HepG2 (cell line): ENCODE measurements around the gene NUDT2. TPM values are rescaled to one million over a fixed set of nuclear protein-coding genes. Genes with fewer than 3 reads are reported as not detected.

Experiments
- ASH2L ChIP-seq: fragments of 300-600, 200-600 bp; sonication (generic); IDR thresholded peaks from 2 replicates; pipeline ENCODE4 v1.7.0; 2017; ENCODE audit warnings: low read depth, mild to moderate bottlenecking, moderate library complexity, mixed read lengths, low read length; ENCODE audit not compliant: insufficient read length
- CTCF ChIP-seq: sonication (generic); formaldehyde crosslinking; IDR thresholded peaks from 2 replicates; pipeline ENCODE4 v1.5.0; 2020; ENCODE audit warnings: mild to moderate bottlenecking, missing genetic modification reagents, moderate library complexity
- FUBP1 ChIP-seq: sonication (generic); formaldehyde crosslinking; IDR thresholded peaks from 2 replicates; pipeline ENCODE4 v1.5.1; 2020; ENCODE audit warnings: missing genetic modification reagents, mild to moderate bottlenecking, borderline replicate concordance
- RBM22 ChIP-seq: fragments of 200-400 bp; formaldehyde crosslinking; optimal IDR thresholded peaks from 2 replicates; pipeline ENCODE3; 2017; ENCODE audit warnings: mild to moderate bottlenecking, low read length, moderate library complexity
- ZNF276 ChIP-seq: sonication (generic); formaldehyde crosslinking; IDR thresholded peaks from 2 replicates; pipeline ENCODE4 v1.4.0; 2020; ENCODE audit warnings: mild to moderate bottlenecking, low read depth, missing genetic modification reagents
- ZNF382 ChIP-seq: sonication (generic); formaldehyde crosslinking; IDR thresholded peaks from 2 replicates; pipeline ENCODE4 v1.5.0; 2020; ENCODE audit warnings: missing genetic modification reagents, mild to moderate bottlenecking, borderline replicate concordance
- ZNF430 ChIP-seq: sonication (generic); formaldehyde crosslinking; IDR thresholded peaks from 2 replicates; pipeline ENCODE4 v1.9.0; 2021; ENCODE audit warnings: mild to moderate bottlenecking, missing genetic modification reagents
- ZNF652 ChIP-seq: IDR thresholded peaks from 2 replicates; pipeline ENCODE4 v1.6.1; 2016; ENCODE audit warnings: low read depth, borderline replicate concordance
- polyA plus RNA-seq, 8 experiments: library from polyadenylated mRNA; depleted of rRNA in 3 of 8; stranded (reverse) in 7 of 8; unstranded in 1 of 8; fragments of >200 nt; fragmentation: Illumina TruSeq in 4 of 8; extraction: Trizol in 4 of 8; gene quantifications; 2 replicates each; pipeline versions ENCODE4 v1.2.1 to v1.2.3, GENCODE V29; 2011 to 2016; ENCODE audit warnings: low read depth in 4 of 8, missing spikeins in 1 of 8, mixed read lengths in 1 of 8; ENCODE audit not compliant: insufficient read depth in 1 of 8
- total RNA-seq, 5 experiments: library from RNA; depleted of rRNA; stranded (reverse); fragments of >200 nt; fragmentation: Illumina TruSeq; extraction: Trizol; gene quantifications; 2 replicates each; pipeline ENCODE4 v1.2.3, GENCODE V29; 2016; ENCODE audit warnings: low read depth in 1 of 5
- TF ChIP-seq, protein P1 (sequence below), 2 experiments: sonication (generic) in 1 of 2; formaldehyde crosslinking in 1 of 2; IDR thresholded peaks; 2 replicates each; pipeline versions ENCODE4 v1.6.1 to v1.9.0; 2014 to 2022; ENCODE audit warnings: antibody characterized with exemption in 1 of 2, borderline replicate concordance in 1 of 2, inconsistent platforms in 1 of 2, low read depth in 1 of 2, missing genetic modification reagents in 1 of 2
- TF ChIP-seq, protein P2 (sequence below): sonication (generic); formaldehyde crosslinking; IDR thresholded peaks from 2 replicates; pipeline ENCODE4 v1.8.0; 2023; ENCODE audit warnings: mild to moderate bottlenecking, missing genetic modification reagents
- TF ChIP-seq, protein P3 (sequence below): sonication (generic); formaldehyde crosslinking; IDR thresholded peaks from 2 replicates; pipeline ENCODE4 v1.4.0; 2020; ENCODE audit warnings: mild to moderate bottlenecking, low read depth, missing genetic modification reagents
- TF ChIP-seq, protein P4 (sequence below): sonication (generic); formaldehyde crosslinking; IDR thresholded peaks from 2 replicates; pipeline ENCODE4 v1.5.0; 2020; ENCODE audit warnings: missing genetic modification reagents

Gene NUDT2
- total and polyA plus RNA-seq, 2 of the 13 experiments (the other 11 are each of a cell fraction or from before 2014, with no cell fraction given) = 19.9 to 24.6 TPM

DNA sequence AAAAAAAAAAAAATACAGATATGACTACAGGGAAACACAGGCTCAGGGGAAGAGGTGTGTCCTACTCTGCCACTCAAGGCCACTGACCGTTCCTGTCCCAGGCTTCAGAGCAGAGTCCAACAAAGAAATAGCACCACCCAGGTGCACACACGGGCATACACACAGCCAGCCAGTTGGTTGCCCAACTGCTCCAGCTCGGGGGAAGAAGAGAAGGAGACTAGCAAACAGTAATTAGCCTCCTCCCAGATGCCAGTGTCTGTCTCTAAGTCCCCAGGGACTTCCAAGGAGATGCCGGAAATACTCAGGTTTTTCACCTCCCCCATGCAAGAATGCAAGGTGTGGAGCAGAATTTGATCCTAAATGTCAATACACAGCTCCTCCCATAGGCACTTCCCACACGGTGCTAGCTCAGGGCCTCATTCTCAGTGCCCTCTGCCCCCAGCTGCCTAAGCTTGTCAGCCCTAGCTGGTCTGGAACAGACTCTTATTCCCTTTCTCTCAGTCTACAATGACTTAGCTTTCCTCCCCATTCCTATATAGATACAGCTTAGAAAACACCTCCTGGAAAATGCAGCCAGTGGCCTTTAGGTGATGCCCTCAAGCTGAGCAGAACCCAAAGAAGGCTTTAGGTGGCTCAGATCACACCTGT is 45.7 kb downstream of the NUDT2 start (continued):
- TF ChIP-seq, protein P1, sequence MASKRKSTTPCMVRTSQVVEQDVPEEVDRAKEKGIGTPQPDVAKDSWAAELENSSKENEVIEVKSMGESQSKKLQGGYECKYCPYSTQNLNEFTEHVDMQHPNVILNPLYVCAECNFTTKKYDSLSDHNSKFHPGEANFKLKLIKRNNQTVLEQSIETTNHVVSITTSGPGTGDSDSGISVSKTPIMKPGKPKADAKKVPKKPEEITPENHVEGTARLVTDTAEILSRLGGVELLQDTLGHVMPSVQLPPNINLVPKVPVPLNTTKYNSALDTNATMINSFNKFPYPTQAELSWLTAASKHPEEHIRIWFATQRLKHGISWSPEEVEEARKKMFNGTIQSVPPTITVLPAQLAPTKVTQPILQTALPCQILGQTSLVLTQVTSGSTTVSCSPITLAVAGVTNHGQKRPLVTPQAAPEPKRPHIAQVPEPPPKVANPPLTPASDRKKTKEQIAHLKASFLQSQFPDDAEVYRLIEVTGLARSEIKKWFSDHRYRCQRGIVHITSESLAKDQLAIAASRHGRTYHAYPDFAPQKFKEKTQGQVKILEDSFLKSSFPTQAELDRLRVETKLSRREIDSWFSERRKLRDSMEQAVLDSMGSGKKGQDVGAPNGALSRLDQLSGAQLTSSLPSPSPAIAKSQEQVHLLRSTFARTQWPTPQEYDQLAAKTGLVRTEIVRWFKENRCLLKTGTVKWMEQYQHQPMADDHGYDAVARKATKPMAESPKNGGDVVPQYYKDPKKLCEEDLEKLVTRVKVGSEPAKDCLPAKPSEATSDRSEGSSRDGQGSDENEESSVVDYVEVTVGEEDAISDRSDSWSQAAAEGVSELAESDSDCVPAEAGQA (IDR thresholded peaks at IDR 0.05; ENCODE audit: low read depth) = no peak
- TF ChIP-seq, protein P1 (CRISPR knock-in tag; IDR thresholded peaks at IDR 0.05; ENCODE audit: borderline replicate concordance) = no peak
- TF ChIP-seq FUBP1 (CRISPR knock-in tag) (no peak), ZNF652 (CRISPR knock-in tag) (no peak; the same call in 1 of the 2 replicates), ZNF382 (CRISPR knock-in tag) (no peak), ZNF430 (no peak), RBM22 (no peak), ZNF276 (no peak), CTCF (CRISPR knock-in tag) (peak; percentile 64), ASH2L (peak; percentile 80)
- TF ChIP-seq, protein P2, sequence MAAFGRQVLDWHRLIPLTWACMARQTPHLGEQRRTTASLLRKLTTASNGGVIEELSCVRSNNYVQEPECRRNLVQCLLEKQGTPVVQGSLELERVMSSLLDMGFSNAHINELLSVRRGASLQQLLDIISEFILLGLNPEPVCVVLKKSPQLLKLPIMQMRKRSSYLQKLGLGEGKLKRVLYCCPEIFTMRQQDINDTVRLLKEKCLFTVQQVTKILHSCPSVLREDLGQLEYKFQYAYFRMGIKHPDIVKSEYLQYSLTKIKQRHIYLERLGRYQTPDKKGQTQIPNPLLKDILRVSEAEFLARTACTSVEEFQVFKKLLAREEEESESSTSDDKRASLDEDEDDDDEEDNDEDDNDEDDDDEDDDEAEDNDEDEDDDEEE = no peak
- TF ChIP-seq, protein P3, sequence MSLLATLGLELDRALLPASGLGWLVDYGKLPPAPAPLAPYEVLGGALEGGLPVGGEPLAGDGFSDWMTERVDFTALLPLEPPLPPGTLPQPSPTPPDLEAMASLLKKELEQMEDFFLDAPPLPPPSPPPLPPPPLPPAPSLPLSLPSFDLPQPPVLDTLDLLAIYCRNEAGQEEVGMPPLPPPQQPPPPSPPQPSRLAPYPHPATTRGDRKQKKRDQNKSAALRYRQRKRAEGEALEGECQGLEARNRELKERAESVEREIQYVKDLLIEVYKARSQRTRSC (CRISPR knock-in tag) = no peak
- TF ChIP-seq, protein P4, sequence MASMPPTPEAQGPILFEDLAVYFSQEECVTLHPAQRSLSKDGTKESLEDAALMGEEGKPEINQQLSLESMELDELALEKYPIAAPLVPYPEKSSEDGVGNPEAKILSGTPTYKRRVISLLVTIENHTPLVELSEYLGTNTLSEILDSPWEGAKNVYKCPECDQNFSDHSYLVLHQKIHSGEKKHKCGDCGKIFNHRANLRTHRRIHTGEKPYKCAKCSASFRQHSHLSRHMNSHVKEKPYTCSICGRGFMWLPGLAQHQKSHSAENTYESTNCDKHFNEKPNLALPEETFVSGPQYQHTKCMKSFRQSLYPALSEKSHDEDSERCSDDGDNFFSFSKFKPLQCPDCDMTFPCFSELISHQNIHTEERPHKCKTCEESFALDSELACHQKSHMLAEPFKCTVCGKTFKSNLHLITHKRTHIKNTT (CRISPR knock-in tag) = no peak
